Peyer's patch (tissue), 4 donors: ENCODE results near the gene USP43.

Experiments
- POLR2A ChIP-seq, 2 donors: fragments of 450-650 bp; IDR thresholded peaks; one replicate each; pipeline ENCODE4 v1.5.1; 2017; ENCODE audit warnings: antibody characterized with exemption in 2 of 2, mild to moderate bottlenecking in 2 of 2, moderate library complexity in 2 of 2
- TF ChIP-seq, protein P1 (sequence below), 6 experiments: fragments of 450-650 bp in 4 of 6; fragments of 200-600 bp in 2 of 6; sonication (generic) in 1 of 6; IDR thresholded peaks; one replicate each; pipeline ENCODE4 v1.5.1; 2017 to 2019; ENCODE audit warnings: antibody characterized with exemption in 6 of 6, mild to moderate bottlenecking in 3 of 6, moderate library complexity in 1 of 6

DNA sequence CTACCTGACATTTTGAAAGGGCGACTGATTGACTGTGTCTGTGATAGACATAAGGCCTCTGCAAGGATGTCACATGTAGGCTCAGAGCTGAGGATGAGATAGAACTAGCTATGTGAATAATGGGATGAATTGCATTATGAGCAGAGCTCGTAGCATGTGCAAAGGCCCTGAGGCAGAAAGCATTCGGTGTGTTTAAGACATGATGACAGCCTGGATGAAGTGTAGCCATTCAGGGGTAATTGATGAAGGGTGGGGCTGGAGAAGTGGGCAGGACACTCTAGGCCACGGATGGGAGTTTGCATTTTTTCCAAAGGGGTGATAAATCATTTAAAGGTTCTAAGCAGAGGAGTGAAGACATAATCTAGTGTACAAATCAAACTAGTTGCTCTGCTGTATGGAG lies 62.6 kb downstream of the USP43 start:
- TF ChIP-seq, protein P1, sequence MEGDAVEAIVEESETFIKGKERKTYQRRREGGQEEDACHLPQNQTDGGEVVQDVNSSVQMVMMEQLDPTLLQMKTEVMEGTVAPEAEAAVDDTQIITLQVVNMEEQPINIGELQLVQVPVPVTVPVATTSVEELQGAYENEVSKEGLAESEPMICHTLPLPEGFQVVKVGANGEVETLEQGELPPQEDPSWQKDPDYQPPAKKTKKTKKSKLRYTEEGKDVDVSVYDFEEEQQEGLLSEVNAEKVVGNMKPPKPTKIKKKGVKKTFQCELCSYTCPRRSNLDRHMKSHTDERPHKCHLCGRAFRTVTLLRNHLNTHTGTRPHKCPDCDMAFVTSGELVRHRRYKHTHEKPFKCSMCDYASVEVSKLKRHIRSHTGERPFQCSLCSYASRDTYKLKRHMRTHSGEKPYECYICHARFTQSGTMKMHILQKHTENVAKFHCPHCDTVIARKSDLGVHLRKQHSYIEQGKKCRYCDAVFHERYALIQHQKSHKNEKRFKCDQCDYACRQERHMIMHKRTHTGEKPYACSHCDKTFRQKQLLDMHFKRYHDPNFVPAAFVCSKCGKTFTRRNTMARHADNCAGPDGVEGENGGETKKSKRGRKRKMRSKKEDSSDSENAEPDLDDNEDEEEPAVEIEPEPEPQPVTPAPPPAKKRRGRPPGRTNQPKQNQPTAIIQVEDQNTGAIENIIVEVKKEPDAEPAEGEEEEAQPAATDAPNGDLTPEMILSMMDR (IDR thresholded peaks at IDR 0.05), result no peak
- no peak for TF ChIP-seq POLR2A (IDR thresholded peaks at IDR 0.05)
